Activated gamma-delta T cell (primary cell): ENCODE measurements around the gene PARVB.

Experiments used
- DNase-seq: peaks from one replicate; lab custom pipeline; 2025; lab: John Stamatoyannopoulos, UW

The PARVB gene

DNA sequence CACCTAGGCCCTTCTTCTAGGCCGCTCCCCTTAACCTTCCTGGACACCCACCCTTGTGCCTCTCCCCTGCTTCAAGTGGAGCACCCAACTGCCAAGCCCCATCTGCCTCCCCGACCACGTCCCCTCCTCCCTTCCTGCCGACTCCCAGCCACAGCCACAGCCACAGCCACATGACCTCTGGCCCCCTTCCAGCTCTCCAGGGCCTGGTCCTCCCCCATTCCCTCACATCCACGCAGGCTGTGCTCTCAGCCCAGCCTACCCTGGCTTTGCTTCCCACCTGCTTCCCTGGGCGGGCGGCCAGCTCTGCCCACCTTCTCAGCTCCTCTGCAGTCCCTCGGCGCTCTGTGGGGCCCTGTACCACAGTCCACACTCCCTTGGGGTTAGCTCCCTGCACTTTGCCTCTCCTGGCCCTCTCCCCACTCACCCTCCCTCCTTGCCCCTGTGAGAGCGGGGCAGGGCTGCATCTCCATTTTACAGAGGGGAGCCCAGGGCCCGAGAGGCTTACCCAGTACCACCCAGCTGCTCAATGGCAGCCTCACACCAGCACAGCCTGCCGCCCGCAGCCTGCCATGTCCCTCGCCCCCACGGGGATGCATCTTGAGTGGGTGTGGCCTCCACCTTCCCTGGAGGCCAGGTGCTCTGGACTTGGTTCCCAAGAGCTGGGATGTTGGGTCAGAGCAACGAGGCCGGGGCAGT, 176.9 kb downstream of the PARVB start:
- DNase-seq = no peak

DNA sequence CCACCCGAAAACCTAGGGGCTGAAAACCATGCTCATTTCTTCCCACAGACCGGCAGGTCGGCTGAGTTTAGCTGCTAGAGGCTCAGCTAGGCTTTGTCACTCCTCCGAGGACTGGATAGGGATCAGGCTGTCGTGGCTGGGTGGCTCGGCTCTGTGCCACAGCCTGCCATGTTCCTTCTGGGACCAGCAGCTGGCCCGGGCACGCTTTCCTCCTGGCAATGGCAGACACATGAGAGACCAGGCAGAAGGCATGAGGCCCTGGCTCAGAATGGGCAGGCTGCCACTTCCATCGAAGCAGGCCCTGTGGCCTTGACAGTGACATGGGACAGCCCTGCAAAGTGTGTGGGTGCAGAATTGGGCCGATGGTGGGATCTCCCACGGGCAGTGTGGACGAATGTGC, 177.6 kb downstream of the PARVB start:
- DNase-seq = no peak

DNA sequence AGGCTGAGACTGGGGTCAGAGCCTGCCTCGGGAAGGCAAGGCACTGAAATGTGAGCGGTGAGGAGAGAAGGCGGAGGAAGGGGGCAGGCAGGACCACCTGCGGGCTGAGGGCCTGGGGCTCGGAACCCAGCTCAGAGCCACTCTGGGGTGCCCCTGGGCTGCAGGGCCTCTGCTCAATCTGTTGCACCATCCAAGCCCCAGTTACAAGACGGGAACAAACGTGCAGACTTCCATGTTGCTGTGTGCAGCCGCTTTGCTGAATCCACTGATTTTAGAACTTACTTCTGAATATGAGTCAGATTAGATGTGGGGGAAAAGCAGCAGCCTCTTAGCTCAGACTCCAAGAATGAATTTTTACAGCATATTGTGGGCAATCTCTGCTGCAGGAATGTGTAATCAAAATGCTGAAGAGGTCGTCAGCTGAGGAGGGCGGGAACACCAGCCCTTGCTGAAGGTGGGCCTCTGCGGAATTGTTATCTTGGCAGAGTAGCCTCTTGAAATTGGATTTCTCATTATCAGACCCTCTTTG, 178.2 kb downstream of the PARVB start:
- no peak for DNase-seq

DNA sequence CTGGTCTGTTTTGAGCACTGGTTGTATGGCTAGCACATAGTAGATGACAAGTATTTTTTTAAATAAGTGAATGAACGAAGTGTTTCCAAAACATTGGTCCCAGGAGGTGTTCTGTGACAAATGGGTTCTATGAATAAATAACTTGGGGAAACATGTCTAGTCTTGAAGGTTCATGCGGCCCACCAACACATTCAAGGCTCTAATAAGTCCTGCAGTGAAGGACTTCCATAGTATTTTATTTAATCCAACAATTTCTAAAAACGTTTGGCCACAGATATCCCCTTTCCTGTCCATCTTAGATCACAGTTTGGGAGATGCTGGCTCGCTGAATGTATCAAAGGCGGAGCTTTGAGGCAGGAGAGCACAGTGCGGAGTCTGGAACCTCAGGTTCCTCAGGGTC, 179.1 kb downstream of the PARVB start:
- DNase-seq = no peak

DNA sequence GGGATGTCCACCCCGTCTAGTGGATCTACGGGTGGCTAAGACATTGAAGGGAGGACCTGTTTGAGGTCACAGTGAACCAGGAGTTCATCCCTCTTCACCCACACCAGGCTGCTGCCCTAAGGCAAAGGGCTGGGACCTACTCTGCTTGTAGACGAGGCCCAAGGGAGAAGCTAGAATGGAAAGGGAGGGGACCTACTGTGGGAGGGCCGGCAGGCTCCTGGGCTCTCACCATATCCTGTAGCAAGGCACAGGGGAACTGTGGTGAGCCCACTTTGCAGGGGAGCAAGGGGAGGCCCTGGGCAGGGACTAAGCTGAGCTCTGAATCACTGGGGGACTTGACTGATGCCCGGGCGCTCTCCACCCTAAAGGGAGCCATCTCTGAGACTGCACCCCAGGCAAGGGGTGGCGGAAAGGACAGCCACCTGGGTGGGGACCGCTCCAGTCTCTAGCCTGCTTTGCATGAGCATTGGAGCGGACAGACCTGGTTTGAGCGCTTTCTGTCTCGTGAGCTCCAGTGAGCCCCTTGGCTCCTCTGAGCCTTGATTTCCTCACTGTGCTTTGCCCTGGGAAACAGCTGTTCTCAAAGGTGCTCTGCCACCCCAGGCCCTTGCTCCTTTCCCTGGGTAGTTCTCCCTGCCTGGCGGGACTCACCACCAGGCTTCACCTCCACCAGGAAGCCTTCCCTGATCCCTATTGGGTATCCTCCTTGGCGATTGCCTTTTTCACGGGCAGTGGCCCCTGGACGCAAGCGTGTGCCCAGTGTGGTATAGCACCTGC, 180.8 kb downstream of the PARVB start:
- DNase-seq = no peak

DNA sequence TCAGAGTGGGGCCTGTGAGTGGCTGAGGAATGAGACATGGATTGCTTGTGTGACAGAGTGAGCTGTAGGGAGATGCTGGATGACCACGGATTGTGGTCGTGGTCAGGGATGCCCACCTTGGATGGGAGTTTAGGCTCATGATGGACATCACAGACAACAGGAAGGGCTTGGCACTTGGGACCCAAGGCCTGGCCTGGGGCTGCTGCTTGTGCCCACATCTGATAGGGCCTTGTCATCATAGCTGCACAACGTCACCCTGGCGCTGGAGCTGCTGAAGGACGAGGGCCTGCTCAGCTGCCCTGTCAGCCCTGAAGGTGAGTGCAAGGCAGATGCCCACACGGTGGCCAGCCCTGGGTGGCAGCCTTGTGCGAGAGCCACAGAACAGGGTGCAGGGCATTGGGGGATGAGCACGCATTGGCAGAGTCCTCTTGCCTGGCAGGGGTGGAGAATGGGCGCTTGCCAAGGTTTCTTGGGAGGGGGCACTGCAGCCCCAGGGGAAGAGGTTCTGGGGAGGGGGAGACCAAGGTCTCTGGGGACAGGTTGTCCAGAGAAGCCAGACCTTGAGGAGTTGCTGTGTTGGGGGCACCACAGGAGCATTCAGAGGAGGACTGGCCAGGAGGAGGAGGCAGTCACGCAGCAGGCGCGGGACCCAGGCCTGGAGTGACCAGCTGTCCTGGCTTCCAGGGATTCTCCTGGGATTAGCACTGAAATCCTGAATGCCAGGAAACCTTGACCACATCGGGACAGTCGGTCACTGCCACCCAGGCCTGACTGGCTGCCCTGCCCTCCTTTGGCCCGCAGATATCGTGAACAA, 181.6 kb downstream of the PARVB start:
- DNase-seq = no peak

DNA sequence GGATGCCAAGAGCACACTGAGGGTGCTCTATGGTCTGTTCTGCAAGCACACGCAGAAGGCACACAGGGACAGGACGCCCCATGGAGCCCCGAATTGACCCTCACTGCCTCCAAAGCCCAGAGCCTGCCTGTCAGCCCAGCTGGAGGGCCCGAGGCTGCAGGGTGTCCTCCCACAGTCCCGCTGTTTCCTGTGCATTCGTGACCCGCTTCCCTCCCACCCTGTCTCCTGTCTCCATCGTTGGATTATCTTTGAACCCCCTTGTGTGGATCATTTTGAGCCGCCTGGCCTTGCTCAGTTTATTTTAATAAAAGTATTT, 182.2 kb downstream of the PARVB start:
- DNase-seq = no peak

DNA sequence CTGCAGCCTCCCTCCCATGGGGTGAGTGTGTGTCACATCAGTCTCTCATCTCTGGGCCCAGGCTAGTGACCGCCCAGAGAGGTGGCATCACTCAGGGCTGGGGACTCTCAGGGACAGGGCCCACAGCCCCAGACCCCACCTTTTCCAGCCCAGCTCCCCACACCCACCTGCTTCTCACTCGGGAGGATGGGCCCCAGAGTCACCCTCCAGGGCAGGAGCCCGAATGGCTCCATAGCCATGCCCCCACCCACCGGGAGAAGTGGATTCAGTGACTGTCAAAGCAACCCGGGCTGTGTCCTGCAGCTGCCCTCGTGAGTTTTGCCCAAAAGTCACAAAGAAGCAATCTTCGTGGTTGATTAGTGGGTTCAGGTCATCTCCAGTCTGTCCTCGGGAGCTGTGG, 182.6 kb downstream of the PARVB start:
- DNase-seq = no peak

DNA sequence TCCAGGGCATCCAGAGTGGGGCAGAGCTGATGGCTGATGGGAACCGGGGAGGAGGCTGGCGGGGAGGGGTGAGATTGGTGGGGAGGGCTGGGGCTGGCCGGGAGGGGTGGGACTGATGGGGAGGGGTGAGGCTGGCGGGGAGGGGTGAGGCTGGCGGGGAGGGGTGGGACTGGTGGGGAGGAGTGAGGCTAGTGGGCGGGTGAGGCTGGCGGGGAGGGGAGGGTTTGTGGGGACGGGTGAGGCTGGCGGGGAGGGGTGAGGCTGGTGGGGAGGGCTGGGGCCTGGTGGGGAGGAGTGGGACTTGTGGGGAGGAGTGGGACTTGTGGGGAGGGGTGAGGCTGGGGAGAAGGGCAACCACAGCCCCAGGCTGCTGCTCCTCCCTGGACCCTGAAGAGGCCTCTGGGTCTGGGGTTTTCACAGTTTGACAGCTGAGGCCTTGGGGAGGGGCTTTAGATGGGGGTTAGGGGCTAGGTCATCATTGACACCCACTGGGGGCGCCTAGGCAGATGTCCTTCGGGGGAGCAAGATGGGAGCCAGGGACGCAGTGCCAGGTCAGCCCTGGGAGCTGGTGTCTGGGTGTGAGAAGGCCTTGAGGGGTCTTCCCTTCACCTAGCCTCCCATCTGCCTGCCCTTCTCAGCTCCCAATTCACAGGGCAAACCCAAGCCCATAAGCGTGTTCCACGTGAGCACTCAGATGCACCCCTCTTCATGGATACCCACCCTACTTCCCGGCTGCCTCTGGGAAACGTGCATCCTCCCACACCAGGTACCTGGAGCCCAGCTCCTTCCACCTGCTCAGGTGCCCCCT, 183.3 kb downstream of the PARVB start:
- no peak for DNase-seq

DNA sequence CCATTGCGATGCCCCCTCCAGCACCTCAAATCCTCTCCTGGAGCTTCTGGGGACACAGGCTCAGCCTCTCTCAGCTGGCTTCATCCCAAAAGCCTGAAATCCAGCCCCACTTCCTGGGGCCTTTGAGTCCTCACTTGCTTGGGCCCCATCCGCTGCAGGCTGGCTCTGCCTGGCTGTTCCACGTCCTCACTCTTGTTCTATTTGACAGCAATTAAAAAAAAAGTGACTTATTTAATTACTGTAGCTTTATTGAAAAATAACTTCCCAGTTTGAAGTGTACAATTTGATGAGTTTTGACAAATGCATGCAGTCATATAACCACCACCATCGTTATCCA, 183.8 kb downstream of the PARVB start:
- DNase-seq = no peak

DNA sequence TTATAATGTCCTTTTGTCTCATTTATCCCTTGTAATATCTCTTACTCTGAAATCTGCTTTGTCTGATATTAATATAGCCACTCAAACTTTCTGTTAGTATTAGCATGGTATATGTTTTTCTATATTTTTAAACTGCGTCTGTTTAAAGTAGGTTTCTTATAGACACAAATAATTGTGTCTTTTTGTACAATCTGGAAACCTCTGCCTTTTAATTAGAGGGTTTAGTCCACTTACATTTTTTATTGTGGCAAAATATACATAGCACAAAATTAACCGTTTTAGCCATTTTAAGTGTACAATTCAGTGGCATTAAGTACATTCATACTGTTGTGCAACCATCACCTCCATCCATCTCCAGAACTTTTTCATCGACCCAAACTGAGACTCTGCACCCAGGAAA, 185.2 kb downstream of the PARVB start:
- no peak for DNase-seq

DNA sequence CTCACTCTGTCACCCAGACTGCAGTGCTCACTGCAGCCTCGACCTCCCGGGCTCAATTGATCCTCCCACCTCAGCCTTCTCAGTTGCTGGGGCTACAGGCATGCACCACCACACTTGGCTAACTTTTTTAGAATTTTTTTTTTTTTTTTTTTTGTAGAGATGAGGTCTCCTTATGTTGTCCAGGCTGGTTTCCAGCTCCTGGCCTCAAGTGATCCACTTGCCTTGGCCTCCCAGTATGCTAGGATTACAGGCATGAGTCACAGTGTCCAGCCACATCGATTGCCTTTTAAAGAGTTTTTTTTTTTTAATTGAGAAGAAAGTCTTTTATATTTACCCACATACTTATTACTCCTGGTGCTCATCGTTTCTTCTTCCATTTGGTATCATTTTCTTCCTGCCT, 186.6 kb downstream of the PARVB start:
- no peak for DNase-seq

DNA sequence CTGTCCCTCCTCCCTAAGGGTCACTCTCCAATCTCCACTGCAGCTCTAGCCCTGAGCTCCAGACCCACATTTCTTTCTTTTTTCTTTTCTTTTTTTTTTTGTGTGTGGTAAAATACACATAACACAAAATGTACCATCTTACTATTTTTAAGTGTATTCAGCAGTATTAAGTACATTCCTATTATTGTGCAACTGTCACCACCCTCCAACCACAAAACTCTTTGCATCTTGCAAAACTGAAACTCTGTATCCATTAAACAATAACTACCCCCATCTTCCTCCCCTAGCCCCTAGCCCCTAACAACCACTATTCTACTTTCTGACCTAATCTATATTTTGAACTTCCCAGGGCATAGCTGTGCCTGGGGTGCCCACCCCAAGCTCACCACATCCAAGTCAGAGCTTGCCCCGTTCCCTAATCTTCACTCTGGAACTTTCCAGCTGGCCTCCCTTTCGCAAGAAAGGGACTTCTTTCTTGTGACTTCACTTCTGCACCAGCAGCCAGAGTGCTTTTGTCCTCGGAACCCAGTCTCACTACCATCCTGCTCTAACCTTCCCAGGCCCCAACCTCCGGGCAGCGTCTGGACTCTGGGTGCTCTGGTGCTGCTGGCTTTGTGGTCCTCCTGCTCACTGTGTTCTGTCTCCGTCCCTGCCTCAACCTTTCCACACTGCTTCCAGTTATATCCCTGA, 187.3 kb downstream of the PARVB start:
- no peak for DNase-seq

DNA sequence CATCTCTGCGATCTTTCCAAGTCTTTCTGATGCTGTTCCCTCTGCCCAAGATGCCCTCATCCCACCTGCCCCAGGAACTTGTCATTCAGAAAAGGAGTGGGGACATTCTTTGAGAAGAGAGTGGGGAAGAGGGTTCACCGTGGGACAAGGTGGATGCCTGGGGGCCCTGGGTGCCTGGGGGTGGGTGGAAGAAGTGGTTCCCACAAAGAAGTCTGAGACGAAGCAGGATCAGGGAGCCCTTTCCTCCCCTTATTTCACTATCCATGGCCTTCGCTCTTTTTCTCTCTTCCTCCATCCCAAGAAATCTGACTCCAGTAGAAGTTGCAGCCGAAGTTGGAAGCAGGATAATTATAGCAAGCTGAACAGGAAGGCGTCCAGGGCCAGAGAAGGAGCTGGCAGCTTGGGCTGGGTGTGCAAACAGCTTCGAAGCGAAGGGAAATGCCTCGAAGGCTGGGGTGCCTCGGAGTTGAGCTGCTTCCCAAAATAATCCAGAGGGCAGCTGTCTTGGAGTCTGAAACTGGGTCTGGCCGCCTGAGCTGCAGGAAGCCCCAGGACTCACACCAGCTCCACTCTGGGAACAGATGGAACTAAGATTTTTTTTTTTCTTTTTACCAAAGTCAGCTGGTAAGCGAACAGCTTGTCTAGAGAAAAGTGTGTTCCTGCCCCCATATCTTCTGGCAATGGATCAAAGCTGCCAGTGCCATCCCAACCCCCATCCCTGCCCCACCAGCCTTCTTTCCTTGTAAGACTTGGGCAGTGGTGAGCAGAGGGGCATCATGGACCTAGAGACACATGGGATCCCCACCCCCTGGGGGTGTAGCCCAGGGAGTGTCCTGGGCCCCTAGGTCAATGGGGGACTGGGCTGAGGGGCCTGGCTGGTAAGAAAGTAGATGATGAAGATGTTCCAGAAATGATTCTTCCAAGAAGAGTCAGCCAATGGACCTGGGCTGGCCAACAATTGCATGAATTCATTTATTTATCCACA, 188.1 kb downstream of the PARVB start:
- no peak for DNase-seq

DNA sequence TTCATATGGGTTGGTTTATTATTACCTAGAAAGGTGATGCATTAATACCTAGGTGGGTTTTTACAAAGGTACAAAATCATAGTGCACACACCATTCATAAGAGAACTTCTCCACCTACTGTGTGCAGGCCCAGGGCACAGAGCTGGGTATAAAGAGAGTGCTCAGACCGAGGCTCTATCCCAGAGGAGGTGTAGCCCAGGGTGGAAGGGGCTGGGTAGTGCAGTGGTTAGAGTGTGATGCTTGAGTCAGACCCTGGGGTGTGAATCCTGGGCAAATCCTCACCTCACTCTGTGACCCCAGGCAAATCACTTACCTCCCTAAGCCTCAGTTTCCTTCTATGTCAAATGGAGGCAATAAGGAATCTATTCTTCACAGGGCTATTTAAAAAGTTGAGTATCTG, 188.8 kb downstream of the PARVB start:
- DNase-seq = no peak

DNA sequence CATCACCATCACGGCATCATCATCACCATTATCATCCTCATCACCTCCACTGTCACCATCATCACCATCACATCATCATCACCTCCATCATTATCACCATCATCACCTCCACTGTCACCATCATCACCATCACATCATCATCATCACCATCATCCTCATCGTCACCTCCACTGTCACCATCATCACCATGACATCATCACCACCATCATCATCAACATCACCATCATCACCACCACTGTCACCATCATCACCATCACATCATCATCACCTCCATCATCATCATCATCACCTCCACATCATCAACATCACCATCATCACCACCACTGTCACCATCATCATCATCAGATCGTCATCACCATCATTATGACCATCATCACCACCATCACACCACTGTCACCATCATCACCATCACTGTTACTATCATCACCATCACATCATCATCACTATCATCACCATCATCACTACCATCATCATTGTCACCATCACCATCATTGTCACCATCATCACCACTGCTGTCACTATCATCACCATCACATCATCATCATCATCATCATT, 189.5 kb downstream of the PARVB start:
- no peak for DNase-seq

DNA sequence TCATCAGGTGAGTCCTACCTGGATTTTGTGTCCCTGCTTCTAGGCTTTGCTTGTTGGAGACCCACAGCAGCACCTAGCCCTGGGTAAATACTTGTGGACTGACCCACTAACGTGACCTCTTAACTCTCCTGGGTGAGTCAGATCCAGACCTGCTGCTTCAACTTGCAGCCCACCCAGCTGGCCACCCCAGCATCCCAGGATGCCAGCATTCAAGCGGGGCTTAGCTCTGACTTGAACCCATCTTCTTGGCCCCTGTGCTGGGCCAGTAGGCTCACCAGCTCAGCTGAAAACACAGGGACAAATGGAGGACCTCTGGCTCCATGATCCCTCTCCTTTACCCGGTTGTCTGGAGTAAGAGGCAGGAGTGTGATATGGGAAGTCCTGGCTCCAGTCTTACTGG, 190.1 kb downstream of the PARVB start:
- no peak for DNase-seq

DNA sequence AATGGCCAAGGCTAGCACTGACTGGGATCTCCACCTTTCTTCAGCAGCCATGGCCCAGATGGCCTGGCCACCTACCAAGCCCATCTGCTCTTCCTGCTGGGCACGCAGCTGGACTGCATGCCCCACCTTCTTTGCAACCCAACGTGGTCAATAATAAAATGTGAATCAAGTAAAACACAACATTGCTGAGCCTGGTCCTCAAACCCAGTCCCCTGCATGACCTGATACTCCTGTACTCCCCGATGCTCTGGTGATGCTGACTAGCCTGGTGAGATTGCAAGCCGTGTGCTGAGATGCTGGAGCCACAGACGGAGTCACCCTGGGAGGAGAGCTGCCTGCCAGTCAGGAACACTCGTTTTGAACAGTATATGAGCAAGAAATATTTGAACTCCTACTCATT, 190.7 kb downstream of the PARVB start:
- DNase-seq = no peak

DNA sequence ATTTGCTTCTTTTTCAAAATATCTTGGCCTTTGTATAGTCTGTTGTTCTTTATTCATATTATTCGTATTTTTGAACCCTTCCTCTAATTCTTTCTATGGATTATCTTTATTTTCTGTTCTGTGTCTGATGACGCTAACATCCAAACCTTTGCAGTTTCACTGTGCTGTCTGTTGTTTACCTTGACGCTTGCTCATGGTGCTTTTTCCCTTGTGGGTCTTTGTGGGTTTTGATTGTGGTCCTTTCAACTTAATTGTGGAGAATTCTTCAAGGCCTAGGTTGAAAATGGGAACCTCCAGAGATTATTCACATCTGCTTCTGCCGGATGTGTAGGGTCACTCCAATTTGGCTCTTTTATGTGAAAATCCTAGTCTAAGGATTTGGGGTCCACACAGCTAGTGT, 191.2 kb downstream of the PARVB start:
- DNase-seq = no peak

DNA sequence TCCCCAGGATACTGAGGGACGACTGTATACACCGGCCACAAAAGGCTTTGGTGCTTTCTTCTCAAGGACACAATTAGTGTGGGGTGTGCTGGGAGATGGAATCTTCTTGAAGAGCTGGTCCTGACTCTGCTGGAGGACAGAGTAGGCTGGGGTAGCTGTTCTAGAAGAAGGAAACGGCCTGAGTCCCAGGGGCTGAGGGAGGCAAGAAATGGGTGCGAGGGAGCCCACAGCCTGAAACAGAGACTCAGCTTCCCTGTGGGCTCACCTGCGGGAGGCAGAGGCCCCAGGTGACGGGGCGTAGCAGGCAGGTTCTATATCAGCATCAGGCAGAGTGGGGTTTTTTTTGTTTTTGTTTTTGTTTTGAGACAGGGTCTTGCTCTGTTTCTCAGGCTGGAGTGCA, 193.2 kb downstream of the PARVB start:
- DNase-seq = no peak
